ENCODE measurements around the gene CTLA4.

CTLA4 gene

DNA sequence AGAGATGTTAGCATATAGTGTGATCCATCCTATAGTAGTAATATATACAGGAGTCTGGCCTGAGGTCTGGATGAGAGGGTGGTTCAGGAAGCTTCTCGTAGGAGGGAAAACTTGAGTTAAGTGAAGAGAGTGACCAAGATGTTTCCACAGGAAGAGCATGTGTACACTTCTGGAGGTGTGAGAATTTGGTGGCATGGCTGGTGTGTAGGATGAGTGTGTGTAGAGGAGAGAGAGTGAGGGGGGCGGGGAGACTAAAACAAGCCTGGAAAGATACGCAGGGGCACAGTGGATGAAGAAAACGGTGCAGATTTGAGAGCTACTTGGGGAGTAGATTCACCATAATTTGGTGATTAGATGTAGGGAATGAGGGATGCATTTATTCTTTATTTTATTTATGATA lies 43.5 kb upstream of the CTLA4 start:
- POLR2A ChIA-PET = no interaction called here
- H3K4me3 ChIP-seq (ENCODE audit: low read depth, low read length) = no peak overlapping the region
- CTCF ChIA-PET = interaction anchor here (1.8 kb wide), 1 partner anchor 9 kb away, joined by 8 read pairs; no protein-coding TSS in a partner anchor
- DNase-seq (ENCODE audit: low read depth, low spot score) = no peak
- TF ChIP-seq, protein P1, sequence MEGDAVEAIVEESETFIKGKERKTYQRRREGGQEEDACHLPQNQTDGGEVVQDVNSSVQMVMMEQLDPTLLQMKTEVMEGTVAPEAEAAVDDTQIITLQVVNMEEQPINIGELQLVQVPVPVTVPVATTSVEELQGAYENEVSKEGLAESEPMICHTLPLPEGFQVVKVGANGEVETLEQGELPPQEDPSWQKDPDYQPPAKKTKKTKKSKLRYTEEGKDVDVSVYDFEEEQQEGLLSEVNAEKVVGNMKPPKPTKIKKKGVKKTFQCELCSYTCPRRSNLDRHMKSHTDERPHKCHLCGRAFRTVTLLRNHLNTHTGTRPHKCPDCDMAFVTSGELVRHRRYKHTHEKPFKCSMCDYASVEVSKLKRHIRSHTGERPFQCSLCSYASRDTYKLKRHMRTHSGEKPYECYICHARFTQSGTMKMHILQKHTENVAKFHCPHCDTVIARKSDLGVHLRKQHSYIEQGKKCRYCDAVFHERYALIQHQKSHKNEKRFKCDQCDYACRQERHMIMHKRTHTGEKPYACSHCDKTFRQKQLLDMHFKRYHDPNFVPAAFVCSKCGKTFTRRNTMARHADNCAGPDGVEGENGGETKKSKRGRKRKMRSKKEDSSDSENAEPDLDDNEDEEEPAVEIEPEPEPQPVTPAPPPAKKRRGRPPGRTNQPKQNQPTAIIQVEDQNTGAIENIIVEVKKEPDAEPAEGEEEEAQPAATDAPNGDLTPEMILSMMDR (IDR thresholded peaks at IDR 0.05; ENCODE audit: insufficient read depth, low read length, missing control alignments) = no peak

DNA sequence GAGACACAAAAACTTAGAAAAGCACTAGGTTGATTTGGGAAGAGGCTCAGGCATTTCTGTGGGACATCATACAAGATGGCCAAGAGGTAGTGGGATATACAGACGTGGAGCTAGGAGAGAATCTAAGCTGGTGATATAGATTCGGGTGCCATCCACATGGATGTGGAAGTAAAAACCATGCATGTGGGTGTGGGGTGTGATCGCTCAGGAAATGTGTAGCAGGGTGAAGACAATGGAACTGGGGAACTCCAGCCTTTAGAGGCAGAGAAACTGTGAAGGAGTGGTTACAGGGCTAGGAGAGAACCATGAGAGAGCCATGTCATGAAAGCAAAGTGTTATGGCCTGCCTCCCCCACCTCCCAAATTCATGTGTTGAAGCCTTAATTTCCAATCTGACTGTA lies 43.0 kb upstream of the CTLA4 start:
- no peak overlapping the region for H3K4me3 ChIP-seq (ENCODE audit: low read depth, low read length)
- TF ChIP-seq, protein P1 (IDR thresholded peaks at IDR 0.05; ENCODE audit: insufficient read depth, low read length, missing control alignments) = no peak
- no peak for DNase-seq (ENCODE audit: low read depth, low spot score)
- ChIA-PET POLR2A (no interaction called here), CTCF (interaction anchor here (1.8 kb wide), 1 partner anchor 9 kb away, joined by 8 read pairs; no protein-coding TSS in a partner anchor)

DNA sequence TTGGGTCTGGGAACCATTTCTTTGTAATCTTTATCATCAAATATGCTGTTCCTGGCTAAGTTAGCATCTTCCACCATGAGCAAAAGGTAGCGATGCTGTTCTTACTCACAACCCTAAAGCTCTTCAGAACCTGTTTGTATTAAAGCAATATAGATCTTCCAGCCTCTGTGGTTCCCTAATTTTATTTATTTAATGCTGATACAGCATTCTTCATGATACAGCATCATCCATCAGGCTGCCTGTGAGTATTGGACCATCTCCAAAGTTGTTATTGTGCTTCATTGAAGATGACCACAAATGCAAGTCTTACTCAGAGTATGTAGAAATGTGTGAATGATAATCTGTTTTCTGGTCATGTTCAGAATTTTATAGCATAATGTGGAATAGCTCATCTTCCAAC lies 40.9 kb upstream of the CTLA4 start:
- POLR2A ChIA-PET = no interaction called here

DNA sequence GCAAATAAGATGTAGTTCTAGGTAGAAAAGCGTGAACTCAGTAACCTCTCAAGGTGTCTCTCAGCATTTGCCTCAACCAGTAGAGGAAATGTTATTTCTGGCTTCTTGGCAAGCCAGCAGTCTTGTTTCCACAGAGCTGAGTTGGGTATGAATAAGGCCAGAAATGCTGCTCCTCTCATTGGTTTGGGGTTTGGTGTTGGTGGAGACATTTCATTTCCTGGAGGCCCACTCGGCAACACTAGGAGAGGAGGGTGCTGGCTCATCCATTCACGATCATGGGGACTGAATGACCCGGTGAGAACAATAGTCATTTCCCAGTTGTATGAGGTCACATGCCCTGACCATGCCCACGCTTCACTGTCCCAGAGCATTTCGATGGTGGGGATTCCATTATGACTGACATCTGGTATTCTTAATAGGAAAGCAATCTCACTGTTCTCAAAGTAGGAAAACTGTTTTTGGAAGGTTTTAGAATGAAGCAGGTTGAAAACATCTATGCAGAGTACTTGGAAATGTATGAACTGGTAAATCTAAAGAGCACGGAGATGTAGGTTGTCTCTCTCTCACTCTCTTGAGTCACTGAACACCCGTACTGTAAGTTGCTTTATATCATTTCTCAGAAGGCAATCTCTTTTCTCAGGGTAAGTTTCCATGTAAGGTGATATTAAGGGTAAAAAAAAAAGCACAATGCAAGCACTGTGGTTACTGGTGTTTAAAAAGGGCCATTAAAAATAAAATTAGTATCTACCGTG lies 37.1 kb upstream of the CTLA4 start:
- no peak for DNase-seq (ENCODE audit: low read depth, low spot score)
- TF ChIP-seq, protein P1 (IDR thresholded peaks at IDR 0.05; ENCODE audit: insufficient read depth, low read length, missing control alignments) = no peak
- CTCF ChIA-PET = no interaction called here
- no peak overlapping the region for H3K4me3 ChIP-seq (ENCODE audit: low read depth, low read length)
- POLR2A ChIA-PET = no interaction called here

More for the DNA sequence above, 40.9 kb upstream of the CTLA4 start:
- TF ChIP-seq, protein P1 (IDR thresholded peaks at IDR 0.05; ENCODE audit: insufficient read depth, low read length, missing control alignments) = no peak
- no peak for DNase-seq (ENCODE audit: low read depth, low spot score)
- H3K4me3 ChIP-seq (ENCODE audit: low read depth, low read length) = no peak overlapping the region
- CTCF ChIA-PET = interaction anchor here (1.0 to 3.2 kb wide), 2 partner anchors 9 to 12 kb away, joined by 3 to 15 read pairs; no protein-coding TSS in a partner anchor

DNA sequence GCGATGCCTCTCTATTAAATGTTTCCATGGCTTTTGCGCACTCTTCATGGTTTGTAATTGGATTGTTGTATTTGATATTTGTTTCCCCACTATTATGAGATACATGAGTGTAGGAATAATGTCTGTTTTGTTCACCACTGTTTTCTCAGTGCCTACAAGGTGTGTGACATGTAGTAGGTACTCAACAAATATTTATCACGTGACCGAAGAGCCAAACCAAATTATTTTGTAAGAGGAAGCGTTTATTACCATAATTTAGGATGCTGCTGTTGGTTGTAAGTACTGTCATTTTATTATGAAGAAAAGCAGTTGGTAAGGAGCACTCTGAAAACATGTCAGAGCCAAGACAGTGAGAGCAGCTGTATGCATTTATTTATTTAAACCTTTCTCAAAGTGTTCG lies 32.2 kb upstream of the CTLA4 start:
- CTCF ChIA-PET = no interaction called here
- TF ChIP-seq, protein P1 (IDR thresholded peaks at IDR 0.05; ENCODE audit: insufficient read depth, low read length, missing control alignments) = no peak
- POLR2A ChIA-PET = no interaction called here
- no peak overlapping the region for H3K4me3 ChIP-seq (ENCODE audit: low read depth, low read length)
- no peak for DNase-seq (ENCODE audit: low read depth, low spot score)

DNA sequence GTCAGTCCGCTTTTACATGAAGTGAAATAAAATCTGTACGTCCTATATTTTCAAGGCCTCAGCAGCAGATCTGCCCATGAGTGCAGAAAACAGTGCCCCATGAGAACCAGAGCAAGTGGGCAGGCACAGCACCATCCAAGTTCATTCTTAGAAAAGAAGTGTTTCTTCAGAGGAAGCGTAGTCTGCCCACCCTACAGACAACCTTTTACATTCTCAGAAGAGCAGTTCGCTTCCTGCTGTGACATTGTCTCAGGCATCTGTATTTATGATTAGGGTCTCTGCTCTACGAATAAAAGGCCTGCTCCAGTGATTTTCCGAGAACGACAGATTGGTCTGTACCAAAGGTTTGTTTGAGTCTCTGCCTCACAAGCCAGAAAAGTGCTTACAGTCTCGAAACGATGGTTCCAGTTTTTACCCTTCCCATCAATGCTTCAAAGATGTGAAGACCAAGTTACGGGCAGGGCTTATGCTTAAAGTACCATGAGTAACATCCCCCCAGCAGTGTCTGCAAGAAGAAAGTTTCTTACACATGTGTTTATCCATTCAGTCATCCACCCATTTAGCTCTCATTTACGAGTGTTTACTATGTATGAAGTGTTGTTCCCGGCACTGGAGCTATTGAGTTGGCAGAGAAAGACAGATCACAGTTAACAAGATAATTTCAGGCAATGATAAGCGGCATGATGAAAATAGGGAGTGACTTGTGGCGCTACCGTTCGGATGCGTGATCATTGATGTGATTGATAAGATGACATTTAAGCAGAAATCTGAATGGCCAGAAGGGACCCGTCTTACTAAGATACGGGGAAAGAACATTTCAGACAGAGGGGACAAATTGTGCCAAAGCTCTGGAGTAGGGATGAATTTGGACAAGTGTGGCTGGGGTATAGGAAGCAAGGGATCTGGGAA lies 31.4 kb upstream of the CTLA4 start:
- DNase-seq (ENCODE audit: low read depth, low spot score) = no peak
- CTCF ChIA-PET = no interaction called here
- TF ChIP-seq, protein P1 (IDR thresholded peaks at IDR 0.05; ENCODE audit: insufficient read depth, low read length, missing control alignments) = no peak
- no peak overlapping the region for H3K4me3 ChIP-seq (ENCODE audit: low read depth, low read length)
- POLR2A ChIA-PET = no interaction called here

All from AG04449 (cell line).